WTC11 (cell line): ENCODE results near the gene FOXA2. TPM values are rescaled to one million over a fixed set of nuclear protein-coding genes. Genes with fewer than 3 reads are reported as not detected.

Source experiments
- ATAC-seq: fragments of 200-7000 bp; cut with Tn5 transposase; 2 replicates; pipeline ENCODE4 v1.10.0; 2021; ENCODE audit warnings: mild to moderate bottlenecking, moderate library complexity
- CTCF ChIA-PET: fragments of 300-600 bp; sonication (Branson Sonifier 250); formaldehyde crosslinking; loops from one replicate; lab custom pipeline; 2021; ENCODE audit warnings: antibody characterized with exemption; lab: Charles Lee
- POLR2A ChIA-PET: fragments of 350-600 bp; sonication (Branson Sonifier 250); formaldehyde crosslinking; loops from one replicate; lab custom pipeline; 2021; ENCODE audit warnings: antibody characterized with exemption; lab: Charles Lee
- DNase-seq: peaks from one replicate; pipeline ENCODE4 v3.0.0; 2021; ENCODE audit warnings: low spot score
- H3K27ac Mint-ChIP-seq: 2 replicates; pipeline ENCODE4 v1.8.0; 2021; ENCODE audit warnings: mixed read lengths
- H3K27me3 Mint-ChIP-seq: 2 replicates; pipeline ENCODE4 v1.8.0; 2021; ENCODE audit warnings: low read depth, mild to moderate bottlenecking, moderate library complexity, mixed read lengths
- H3K36me3 Mint-ChIP-seq: 2 replicates; pipeline ENCODE4 v1.8.0; 2021; ENCODE audit warnings: mixed read lengths
- H3K4me1 Mint-ChIP-seq: 2 replicates; pipeline ENCODE4 v1.8.0; 2022; ENCODE audit warnings: mixed read lengths
- H3K4me3 Mint-ChIP-seq: 2 replicates; pipeline ENCODE4 v1.8.0; 2021; ENCODE audit warnings: mild to moderate bottlenecking, moderate library complexity, mixed read lengths
- H3K9me3 Mint-ChIP-seq: 2 replicates; pipeline ENCODE4 v1.8.0; 2021; ENCODE audit warnings: mixed read lengths
- AFF4 ChIP-seq: sonication (generic); formaldehyde crosslinking; IDR thresholded peaks from 2 replicates; pipeline ENCODE4 v1.8.1; 2023; ENCODE audit warnings: mild to moderate bottlenecking, missing genetic modification reagents, borderline replicate concordance
- ATF1 ChIP-seq: sonication (generic); formaldehyde crosslinking; IDR thresholded peaks from 2 replicates; pipeline ENCODE4 v1.8.1; 2023; ENCODE audit warnings: mild to moderate bottlenecking, moderate library complexity, missing genetic modification reagents
- CTCF ChIP-seq: fragments of 200-600 bp; IDR thresholded peaks from 2 replicates; pipeline ENCODE4 v1.8.0; 2022; ENCODE audit warnings: antibody characterized with exemption
- E2F1 ChIP-seq: sonication (generic); formaldehyde crosslinking; IDR thresholded peaks from 2 replicates; pipeline ENCODE4 v1.8.0; 2022; ENCODE audit warnings: mild to moderate bottlenecking, missing genetic modification reagents
- ELF4 ChIP-seq: sonication (generic); formaldehyde crosslinking; IDR thresholded peaks from 2 replicates; pipeline ENCODE4 v1.8.1; 2022; ENCODE audit warnings: low read depth, mild to moderate bottlenecking, moderate library complexity, missing genetic modification reagents
- ERG ChIP-seq: fragments of 250-450 bp; sonication (Bioruptor Pico); IDR thresholded peaks from 2 replicates; pipeline ENCODE4 v1.8.0; 2021; ENCODE audit warnings: mild to moderate bottlenecking
- ETV6 ChIP-seq: sonication (generic); formaldehyde crosslinking; IDR thresholded peaks from 2 replicates; pipeline ENCODE4 v1.8.1; 2022; ENCODE audit warnings: mild to moderate bottlenecking, missing genetic modification reagents
- HMGXB4 ChIP-seq: sonication (generic); formaldehyde crosslinking; IDR thresholded peaks from 2 replicates; pipeline ENCODE4 v1.8.1; 2023; ENCODE audit warnings: mild to moderate bottlenecking, moderate library complexity, missing genetic modification reagents
- MAX ChIP-seq: sonication (generic); formaldehyde crosslinking; IDR thresholded peaks from 2 replicates; pipeline ENCODE4 v1.8.0; 2022; ENCODE audit warnings: mild to moderate bottlenecking, missing genetic modification reagents
- SP1 ChIP-seq: sonication (generic); formaldehyde crosslinking; conservative IDR thresholded peaks from 2 replicates; pipeline ENCODE4 v1.8.1; 2022; ENCODE audit warnings: missing genetic modification reagents
- ZNF263 ChIP-seq: sonication (generic); formaldehyde crosslinking; IDR thresholded peaks from 2 replicates; pipeline ENCODE4 v1.8.1; 2022; ENCODE audit warnings: low read depth, mild to moderate bottlenecking, moderate library complexity, missing genetic modification reagents
- ZNF423 ChIP-seq: fragments of 250-450 bp; sonication (Bioruptor Pico); IDR thresholded peaks from 2 replicates; pipeline ENCODE4 v2.1.2; 2022; ENCODE audit warnings: mild to moderate bottlenecking, moderate library complexity
- total RNA-seq: library from RNA; stranded (reverse); gene quantifications from 3 replicates; pipeline ENCODE4 v1.2.3, GENCODE V29; 2021

Gene FOXA2
- total RNA-seq, 1 experiment from 2014 or later = 3.1 TPM

GRCh38 chr20:22575737-22576136 lies 8.6 kb downstream of the FOXA2 start:
- ChIA-PET CTCF (interaction anchor here (0.5 to 3.2 kb wide), 5 partner anchors 9 to 1062 kb away, joined by 3 to 27 read pairs (median 6); partner anchors contain the start of gene FOXA2), POLR2A (no interaction called here)
- ATAC-seq (no peak), DNase-seq (no peak)
- peaks cover 80% of the 10 kb centered on the region for H3K4me1 Mint-ChIP-seq
- TF ChIP-seq ATF1 (CRISPR knock-in tag) (no peak), AFF4 (CRISPR knock-in tag) (no peak), ELF4 (CRISPR knock-in tag) (no peak), ZNF263 (CRISPR knock-in tag) (no peak), HMGXB4 (CRISPR knock-in tag) (no peak), ETV6 (CRISPR knock-in tag) (no peak), SP1 (CRISPR knock-in tag) (no peak), ERG (CRISPR knock-in tag) (no peak), MAX (no peak), E2F1 (CRISPR knock-in tag) (no peak)
- no peak overlapping the region for H3K4me3 Mint-ChIP-seq
- H3K27me3 Mint-ChIP-seq = peaks cover 100% of the 10 kb centered on the region
- H3K27ac Mint-ChIP-seq = no peak overlapping the region
- H3K9me3 Mint-ChIP-seq = no peaks in the 10 kb centered on the region
- H3K36me3 Mint-ChIP-seq = peaks cover 5% of the 10 kb centered on the region

GRCh38 chr20:22575087-22575721 lies 9.2 kb downstream of the FOXA2 start:
- POLR2A ChIA-PET = no interaction called here
- ATAC-seq = no peak
- H3K4me1 Mint-ChIP-seq = peaks cover 76% of the 10 kb centered on the region

More at GRCh38 chr20:22575087-22575721, 9.2 kb downstream of the FOXA2 start:
- peaks cover 100% of the 10 kb centered on the region for H3K27me3 Mint-ChIP-seq
- TF ChIP-seq CTCF (no peak), ZNF423 (CRISPR knock-in tag) (peak; percentile 98)
- H3K36me3 Mint-ChIP-seq = no peaks in the 10 kb centered on the region; the same call in 1 of the 2 replicates
- CTCF ChIA-PET = interaction anchor here (0.5 to 3.2 kb wide), 9 partner anchors 9 to 1062 kb away, joined by 3 to 27 read pairs (median 5); partner anchors contain the start of gene FOXA2
- H3K27ac Mint-ChIP-seq = no peak overlapping the region
- H3K4me3 Mint-ChIP-seq = no peak overlapping the region
- DNase-seq = no peak
- no peaks in the 10 kb centered on the region for H3K9me3 Mint-ChIP-seq
